ENCODE data around the gene UTP15. TPM values are rescaled to one million over a fixed set of nuclear protein-coding genes. Genes with fewer than 3 reads are reported as not detected.

UTP15 gene
- total RNA-seq, 2 experiments from 2014 or later = 33.6 to 42.4 TPM

DNA sequence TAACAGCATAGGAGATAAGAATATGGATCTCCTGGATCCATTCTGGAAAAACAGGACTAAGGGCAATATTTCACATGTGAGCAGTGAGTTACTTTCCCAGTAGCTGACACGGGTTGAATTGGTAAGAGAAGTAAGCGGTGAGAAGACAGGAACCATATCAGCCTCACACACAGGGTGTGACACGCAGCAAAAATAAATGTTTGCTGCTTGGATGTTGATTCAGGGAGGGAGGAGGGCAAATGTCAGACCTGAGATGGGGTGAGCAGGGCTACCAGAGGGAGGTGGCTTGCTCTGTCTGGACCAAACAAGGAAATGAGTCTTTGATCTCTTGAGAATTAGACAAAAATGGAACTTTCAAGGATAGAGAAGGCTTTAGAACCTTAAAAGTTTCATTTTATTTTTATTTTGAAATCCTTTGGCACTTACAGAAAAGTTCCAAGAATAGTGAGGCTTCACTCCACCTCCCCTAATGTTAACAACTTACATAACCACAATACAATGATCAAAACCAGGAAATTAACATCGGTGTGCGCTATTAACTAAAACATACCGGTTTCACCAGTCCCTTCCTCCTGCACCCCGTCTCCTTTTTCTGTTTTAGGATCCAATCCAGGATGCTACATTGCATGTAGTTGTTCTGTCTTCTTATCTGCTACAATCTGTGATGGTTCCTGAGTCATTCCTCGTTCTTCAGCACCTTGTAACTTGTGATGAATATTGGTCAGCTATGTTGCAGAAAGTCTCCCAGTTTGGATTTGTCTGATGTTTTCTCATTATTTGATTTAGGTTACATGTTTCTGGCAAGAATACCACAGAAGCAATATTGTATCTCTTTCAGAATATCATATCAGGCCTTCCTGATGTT lies 39.9 kb downstream of the UTP15 start:
- Mint-ChIP-seq H3K4me1 (no peaks in the 10 kb centered on the region), H3K27ac (no peak overlapping the region), H3K4me3 (no peak overlapping the region), H3K36me3 (ENCODE audit: low read depth) (no peaks in the 10 kb centered on the region), H3K27me3 (peaks cover 8% of the 10 kb centered on the region), H3K9me3 (ENCODE audit: low read depth) (peaks cover 3% of the 10 kb centered on the region)
- no peak for ATAC-seq
- intact Hi-C loops (cut with DNase I, micrococcal nuclease) = no loop called here
- CTCF ChIA-PET = interaction anchor here (1.2 kb wide), 1 partner anchor 15 kb away, joined by 3 read pairs; no protein-coding TSS in a partner anchor
- DNase-seq = no peak
- POLR2A ChIA-PET = no interaction called here

DNA sequence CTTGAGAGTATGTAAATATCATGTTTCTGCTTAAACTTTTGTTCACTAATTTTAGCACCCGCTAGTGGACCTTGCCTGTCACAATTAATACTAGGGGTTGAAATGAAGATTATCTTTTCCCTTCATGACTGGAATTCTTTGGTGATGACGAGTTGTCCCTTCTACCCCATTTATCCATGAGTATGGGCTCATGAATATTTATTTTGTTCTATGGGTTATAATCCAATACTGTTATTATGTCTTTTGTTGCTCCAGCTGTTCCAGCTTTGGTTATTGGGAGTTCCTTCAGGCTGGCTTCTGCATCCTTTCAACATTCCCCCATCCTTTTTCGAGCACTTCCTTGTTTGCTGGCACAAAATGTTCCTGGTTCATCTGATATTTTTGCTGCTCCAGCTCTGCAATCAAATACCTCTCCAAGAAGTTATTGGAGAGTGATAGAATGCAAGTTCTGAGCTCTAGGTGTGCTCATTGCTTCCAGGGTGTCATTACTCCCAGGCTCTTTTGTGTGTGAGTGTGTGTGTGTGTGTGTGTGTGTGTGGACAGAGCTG lies 40.7 kb downstream of the UTP15 start:
- H3K27me3 Mint-ChIP-seq = peaks cover 13% of the 10 kb centered on the region
- no peaks in the 10 kb centered on the region for H3K36me3 Mint-ChIP-seq (ENCODE audit: low read depth)
- intact Hi-C loops (cut with DNase I, micrococcal nuclease) = no loop called here
- POLR2A ChIA-PET = no interaction called here
- H3K4me3 Mint-ChIP-seq = no peak overlapping the region
- no peak for ATAC-seq
- no peaks in the 10 kb centered on the region for H3K4me1 Mint-ChIP-seq
- no peak overlapping the region for H3K27ac Mint-ChIP-seq
- DNase-seq = no peak
- CTCF ChIA-PET = interaction anchor here (0.7 kb wide), 1 partner anchor 174 kb away, joined by 3 read pairs; no protein-coding TSS in a partner anchor
- H3K9me3 Mint-ChIP-seq (ENCODE audit: low read depth) = peaks cover 3% of the 10 kb centered on the region

DNA sequence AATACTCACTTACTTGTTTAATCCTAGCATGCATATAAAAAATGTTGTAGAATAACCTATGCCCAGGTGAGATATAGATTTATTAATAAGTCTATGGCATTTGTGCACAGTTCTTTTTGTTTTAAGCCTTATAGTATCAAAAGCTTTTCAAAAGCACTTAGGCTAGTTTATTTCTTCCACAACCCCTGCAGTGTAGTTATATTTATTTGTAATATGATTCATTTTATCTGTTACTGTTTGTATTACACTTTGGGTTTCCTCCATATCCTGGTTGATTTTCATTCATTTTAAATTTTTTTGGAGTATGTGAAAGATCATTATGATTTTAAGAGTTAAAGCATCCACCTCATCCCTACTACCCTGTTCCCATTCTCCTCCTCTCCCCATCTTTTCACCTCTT lies 41.7 kb downstream of the UTP15 start:
- ATAC-seq (no peak), DNase-seq (no peak)
- ChIA-PET CTCF (interaction anchor here (1.6 kb wide), 1 partner anchor 14 kb away, joined by 4 read pairs; no protein-coding TSS in a partner anchor), POLR2A (no interaction called here)
- Mint-ChIP-seq H3K4me1 (no peaks in the 10 kb centered on the region), H3K9me3 (ENCODE audit: low read depth) (no peaks in the 10 kb centered on the region), H3K27ac (no peak overlapping the region), H3K27me3 (peaks cover 19% of the 10 kb centered on the region), H3K4me3 (no peak overlapping the region), H3K36me3 (ENCODE audit: low read depth) (no peaks in the 10 kb centered on the region)
- intact Hi-C loops (cut with DNase I, micrococcal nuclease) = no loop called here

DNA sequence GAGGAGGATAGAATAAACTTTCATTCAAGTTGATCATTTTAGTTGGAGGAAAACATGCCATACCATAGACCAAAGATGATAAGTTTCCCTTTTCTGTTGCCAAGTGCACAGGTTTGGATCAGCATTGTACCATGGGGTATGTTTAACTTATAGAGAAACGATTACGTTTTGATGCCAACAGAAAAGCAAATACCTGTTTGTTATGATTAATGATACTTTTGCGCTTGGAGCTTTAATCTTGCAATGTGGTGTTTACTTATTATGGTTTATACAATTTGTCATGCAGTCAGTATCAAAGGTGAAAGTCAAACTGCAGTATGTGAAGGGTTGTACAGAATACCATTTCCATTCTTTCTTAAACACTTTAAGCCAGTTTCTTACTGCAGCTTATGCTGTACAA lies 47.3 kb downstream of the UTP15 start:
- H3K9me3 Mint-ChIP-seq (ENCODE audit: low read depth) = no peaks in the 10 kb centered on the region
- no peaks in the 10 kb centered on the region for H3K36me3 Mint-ChIP-seq (ENCODE audit: low read depth)
- ATAC-seq = no peak
- DNase-seq = no peak
- ChIA-PET POLR2A (no interaction called here), CTCF (no interaction called here)
- peaks cover 21% of the 10 kb centered on the region for H3K27me3 Mint-ChIP-seq
- H3K4me1 Mint-ChIP-seq = no peaks in the 10 kb centered on the region
- no peak overlapping the region for H3K27ac Mint-ChIP-seq
- intact Hi-C loops (cut with DNase I, micrococcal nuclease) = no loop called here
- no peak overlapping the region for H3K4me3 Mint-ChIP-seq

DNA sequence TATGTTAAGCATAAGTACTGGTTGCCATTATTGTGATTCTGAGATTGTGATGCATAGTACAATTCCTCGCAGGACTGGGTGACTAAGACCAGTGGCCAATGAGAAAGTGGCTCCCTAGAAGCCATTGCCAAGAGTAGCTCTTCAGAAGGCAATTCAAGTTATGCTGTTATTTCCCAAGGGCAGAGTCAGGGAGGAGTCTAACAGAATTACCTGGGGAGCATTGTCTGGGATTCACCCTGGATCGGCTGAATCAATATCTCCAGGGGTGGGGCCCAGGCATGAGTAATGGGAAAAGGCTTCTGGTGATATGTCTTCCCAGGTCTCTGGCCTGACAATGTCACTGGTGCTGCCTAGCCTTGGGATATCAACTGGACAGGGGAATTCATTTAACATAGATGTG lies 49.5 kb downstream of the UTP15 start:
- Mint-ChIP-seq H3K36me3 (ENCODE audit: low read depth) (no peaks in the 10 kb centered on the region), H3K9me3 (ENCODE audit: low read depth) (no peaks in the 10 kb centered on the region), H3K4me3 (no peak overlapping the region), H3K27me3 (peaks cover 21% of the 10 kb centered on the region), H3K4me1 (no peaks in the 10 kb centered on the region), H3K27ac (no peak overlapping the region)
- intact Hi-C loops (cut with DNase I, micrococcal nuclease) = no loop called here
- ChIA-PET CTCF (interaction anchor here (0.6 kb wide), 1 partner anchor 12 kb away, joined by 3 read pairs; no protein-coding TSS in a partner anchor), POLR2A (no interaction called here)
- ATAC-seq (no peak), DNase-seq (no peak)

DNA sequence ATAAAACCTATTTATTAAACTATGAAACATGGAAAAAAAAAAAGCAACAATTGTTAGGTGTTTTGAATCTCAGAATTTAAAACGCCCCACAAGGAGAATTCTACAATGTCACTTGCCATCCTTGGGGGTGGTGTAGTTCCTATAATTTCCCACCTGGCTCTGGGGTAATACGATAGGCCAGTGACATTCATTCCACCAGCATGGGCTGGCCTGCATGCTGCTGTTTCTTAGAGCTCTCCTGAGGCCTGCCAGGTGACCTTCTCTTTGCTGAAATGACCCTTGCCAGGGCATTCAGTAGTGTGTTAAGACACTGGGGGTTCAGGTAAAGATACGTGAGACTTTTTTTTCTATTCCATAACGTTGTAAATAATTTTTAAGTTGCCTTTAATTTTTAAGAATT lies 50.4 kb downstream of the UTP15 start:
- Mint-ChIP-seq H3K4me3 (no peak overlapping the region), H3K9me3 (ENCODE audit: low read depth) (no peaks in the 10 kb centered on the region), H3K4me1 (no peaks in the 10 kb centered on the region), H3K36me3 (ENCODE audit: low read depth) (no peaks in the 10 kb centered on the region), H3K27ac (no peak overlapping the region), H3K27me3 (peaks cover 17% of the 10 kb centered on the region)
- ATAC-seq = no peak
- no peak for DNase-seq
- ChIA-PET POLR2A (no interaction called here), CTCF (no interaction called here)
- intact Hi-C loops (cut with DNase I, micrococcal nuclease) = no loop called here

DNA sequence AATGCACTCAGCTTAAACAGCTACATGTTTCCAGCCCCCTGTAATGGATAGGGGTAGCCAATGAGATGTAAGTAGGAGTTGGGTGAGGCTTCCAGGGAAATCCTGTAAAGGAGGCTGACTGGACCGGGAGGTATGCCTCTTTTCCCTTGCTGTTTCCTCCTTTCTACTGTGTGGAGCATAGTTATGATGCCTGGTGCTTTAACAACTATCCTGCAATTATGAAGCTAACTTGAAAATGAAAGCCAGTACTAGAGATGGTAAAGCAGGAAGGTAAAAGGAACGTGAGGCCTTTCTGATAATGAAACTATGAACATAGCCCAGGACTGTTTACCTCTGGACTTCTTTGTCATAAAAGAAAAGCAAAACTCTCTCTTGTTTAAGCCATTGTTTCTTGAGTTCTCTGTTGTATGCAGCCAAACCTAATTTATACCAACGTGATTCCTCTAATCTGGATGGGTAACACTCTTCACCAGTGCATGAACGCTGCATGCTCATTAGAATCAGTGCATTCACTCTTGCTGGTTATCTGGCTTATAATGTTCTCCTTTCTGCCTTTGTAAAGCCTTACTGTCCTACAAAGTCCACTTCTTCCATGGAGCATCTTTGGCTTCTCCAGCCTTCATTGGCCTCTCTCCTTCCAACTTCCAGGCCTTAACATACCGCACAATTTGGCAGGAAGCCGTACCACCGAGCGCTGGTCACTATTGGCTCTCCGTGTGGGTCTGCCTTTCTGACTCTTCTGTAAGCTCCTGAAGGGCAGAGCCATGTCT lies 52.2 kb downstream of the UTP15 start:
- Mint-ChIP-seq H3K9me3 (ENCODE audit: low read depth) (no peaks in the 10 kb centered on the region), H3K27ac (no peak overlapping the region), H3K27me3 (peaks cover 16% of the 10 kb centered on the region), H3K4me1 (no peaks in the 10 kb centered on the region), H3K4me3 (no peak overlapping the region), H3K36me3 (ENCODE audit: low read depth) (no peaks in the 10 kb centered on the region)
- CTCF ChIA-PET = no interaction called here
- POLR2A ChIA-PET = no interaction called here
- intact Hi-C loops (cut with DNase I, micrococcal nuclease) = no loop called here
- DNase-seq (no peak), ATAC-seq (no peak)

DNA sequence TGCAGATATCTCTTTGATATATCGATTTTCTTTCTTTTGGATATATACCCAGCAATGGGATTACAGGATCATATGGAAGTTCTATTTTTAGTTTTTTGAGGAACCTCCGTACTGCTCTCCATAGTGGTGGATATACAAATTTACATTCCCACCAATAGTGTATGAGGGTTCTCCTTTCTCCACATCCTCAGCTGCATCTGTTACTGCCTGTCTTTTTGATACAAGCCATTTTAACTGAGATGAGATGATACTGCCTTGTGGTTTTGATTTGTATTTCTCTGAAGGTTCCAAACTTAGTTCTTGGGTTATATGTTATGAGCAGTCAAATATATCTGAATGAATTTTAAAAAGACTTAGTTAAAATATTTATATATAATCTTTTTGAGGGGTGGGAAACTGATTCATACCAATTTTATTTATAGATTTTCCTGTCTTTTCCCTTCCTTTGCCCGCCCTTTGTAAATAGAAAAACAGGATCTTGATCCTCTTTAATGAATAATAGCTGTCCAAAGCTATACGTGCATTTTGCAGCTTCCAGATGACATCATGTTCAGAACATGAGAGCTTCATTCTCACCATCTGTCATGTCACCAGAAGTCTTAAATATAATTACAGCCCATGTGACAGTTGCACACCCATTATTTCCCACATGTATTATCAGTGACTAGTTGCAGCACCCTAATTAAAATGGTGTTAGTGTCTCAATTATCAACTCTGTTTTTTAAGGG lies 54.2 kb downstream of the UTP15 start:
- intact Hi-C loops (cut with DNase I, micrococcal nuclease) = no loop called here
- no peak overlapping the region for H3K4me3 Mint-ChIP-seq
- ChIA-PET POLR2A (no interaction called here), CTCF (interaction anchor here (0.6 kb wide), 1 partner anchor 224 kb away, joined by 3 read pairs; no protein-coding TSS in a partner anchor)
- H3K9me3 Mint-ChIP-seq (ENCODE audit: low read depth) = no peaks in the 10 kb centered on the region
- ATAC-seq = no peak
- no peak for DNase-seq
- no peaks in the 10 kb centered on the region for H3K4me1 Mint-ChIP-seq
- no peaks in the 10 kb centered on the region for H3K36me3 Mint-ChIP-seq (ENCODE audit: low read depth)
- no peak overlapping the region for H3K27ac Mint-ChIP-seq
- peaks cover 19% of the 10 kb centered on the region for H3K27me3 Mint-ChIP-seq

DNA sequence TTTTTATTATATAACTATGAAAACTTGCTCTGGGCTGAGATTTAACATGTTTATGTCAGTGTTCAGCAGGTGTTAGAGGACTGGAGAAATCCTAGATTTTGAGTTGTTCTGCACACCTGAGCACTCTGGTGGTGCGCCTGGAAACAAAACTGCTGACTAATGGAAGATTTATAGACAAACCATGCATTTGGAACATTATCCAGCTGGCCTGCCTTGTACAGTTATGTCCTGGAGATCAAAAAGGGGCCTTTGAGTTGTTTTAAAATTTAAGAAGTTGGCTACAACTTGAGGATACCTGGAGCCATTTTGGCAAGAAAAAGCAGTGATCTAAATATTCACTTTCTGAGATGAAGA lies 54.8 kb downstream of the UTP15 start:
- CTCF ChIA-PET = no interaction called here
- POLR2A ChIA-PET = no interaction called here
- no peak for DNase-seq
- no peaks in the 10 kb centered on the region for H3K4me1 Mint-ChIP-seq
- no peak for ATAC-seq
- no peaks in the 10 kb centered on the region for H3K9me3 Mint-ChIP-seq (ENCODE audit: low read depth)
- peaks cover 23% of the 10 kb centered on the region for H3K27me3 Mint-ChIP-seq
- no peaks in the 10 kb centered on the region for H3K36me3 Mint-ChIP-seq (ENCODE audit: low read depth)
- intact Hi-C loops (cut with DNase I, micrococcal nuclease) = no loop called here
- no peak overlapping the region for H3K27ac Mint-ChIP-seq
- H3K4me3 Mint-ChIP-seq = no peak overlapping the region

DNA sequence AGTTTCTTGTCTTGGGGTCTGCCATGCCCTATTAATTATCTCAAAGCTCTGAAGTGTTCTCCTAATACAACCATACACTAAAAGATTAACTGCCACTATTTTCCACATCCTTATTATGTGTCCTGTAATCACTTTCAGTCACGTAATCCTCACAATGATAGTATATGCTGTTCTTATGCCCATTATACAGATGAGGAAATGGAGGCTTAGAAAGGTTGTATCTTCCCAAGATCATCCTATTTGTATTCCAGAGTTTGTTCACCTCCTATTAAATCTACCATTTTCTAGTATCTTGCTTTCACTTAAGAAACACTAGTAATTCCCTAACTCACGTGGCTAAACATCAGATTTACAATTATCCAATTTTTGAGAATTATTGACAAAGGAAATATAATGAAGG lies 57.5 kb downstream of the UTP15 start:
- Mint-ChIP-seq H3K27me3 (peaks cover 38% of the 10 kb centered on the region), H3K36me3 (ENCODE audit: low read depth) (no peaks in the 10 kb centered on the region), H3K9me3 (ENCODE audit: low read depth) (no peaks in the 10 kb centered on the region), H3K27ac (no peak overlapping the region), H3K4me3 (no peak overlapping the region), H3K4me1 (no peaks in the 10 kb centered on the region)
- ChIA-PET CTCF (no interaction called here), POLR2A (no interaction called here)
- intact Hi-C loops (cut with DNase I, micrococcal nuclease) = no loop called here
- no peak for ATAC-seq
- DNase-seq = no peak

DNA sequence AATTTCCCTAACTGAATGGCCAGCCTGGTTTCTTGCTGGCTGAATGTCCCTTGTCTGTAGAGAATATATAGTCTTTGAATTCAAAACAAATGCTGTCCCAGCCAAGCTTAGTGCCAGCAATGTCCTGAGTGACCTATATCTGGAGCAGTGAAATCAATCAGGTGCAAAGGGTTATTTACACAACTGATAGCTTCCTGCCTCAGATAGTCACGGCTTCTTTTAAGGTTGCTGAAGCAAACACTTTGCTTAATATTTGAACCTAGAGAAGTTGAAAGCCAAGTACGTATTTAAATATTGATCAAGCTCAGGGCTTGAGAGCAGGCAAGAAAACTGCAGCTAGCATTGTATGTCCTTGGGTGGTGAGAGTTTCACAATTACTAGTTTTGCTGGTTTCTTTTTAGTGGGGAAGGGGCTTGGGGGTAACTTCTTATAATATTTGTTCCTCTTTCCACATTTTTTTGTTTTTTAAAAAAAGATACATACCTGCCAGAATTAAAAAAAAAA lies 58.4 kb downstream of the UTP15 start:
- H3K27ac Mint-ChIP-seq = no peak overlapping the region
- no peaks in the 10 kb centered on the region for H3K4me1 Mint-ChIP-seq
- POLR2A ChIA-PET = no interaction called here
- DNase-seq (no peak), ATAC-seq (no peak)
- intact Hi-C loops (cut with DNase I, micrococcal nuclease) = no loop called here
- no peaks in the 10 kb centered on the region for H3K9me3 Mint-ChIP-seq (ENCODE audit: low read depth)
- no peaks in the 10 kb centered on the region for H3K36me3 Mint-ChIP-seq (ENCODE audit: low read depth)
- H3K4me3 Mint-ChIP-seq = no peak overlapping the region
- peaks cover 44% of the 10 kb centered on the region for H3K27me3 Mint-ChIP-seq
- CTCF ChIA-PET = interaction anchor here (0.6 to 1.0 kb wide), 3 partner anchors 27 to 169 kb away, joined by 3 to 4 read pairs (median 3); no protein-coding TSS in a partner anchor

All from activated CD4-positive, alpha-beta T cell treated with anti-CD3 and anti-CD28 coated beads for 36 hours (primary cell).